GM13976 (cell line): ENCODE measurements around the gene MRGPRX1.
"Not testable (repeated sequence)": the region's sequence is repeated elsewhere in the genome, so short reads cannot be mapped to it uniquely, and the experiment has no call there.

Experiments used
- DNase-seq: peaks from one replicate; pipeline ENCODE4 v3.0.0; 2012; ENCODE audit warnings: low spot score
- CTCF ChIP-seq: IDR thresholded peaks from 2 replicates; pipeline ENCODE4 v1.5.1; 2012; ENCODE audit warnings: borderline replicate concordance, mild to moderate bottlenecking; ENCODE audit not compliant: insufficient read depth; ENCODE audit errors: extremely low read depth, missing control alignments, control extremely low read depth
- in situ Hi-C: fragments of 300-500 bp; cut with MboI; formaldehyde crosslinking; loops from one replicate; pipeline ENCODE4 v1.12.0; 2022; ENCODE audit warnings: low sequenced_read_pairs, mixed read lengths, inconsistent platforms; ENCODE audit not compliant: unreplicated experiment

MRGPRX1 gene

GRCh38 chr11:18912883-18913282, 26.3 kb downstream of the MRGPRX1 start:
- in situ Hi-C loops, result no loop called here
- DNase-seq, result no peak
- TF ChIP-seq CTCF, result no peak

GRCh38 chr11:18907391-18907790, 31.8 kb downstream of the MRGPRX1 start:
- in situ Hi-C loops, result no loop called here
- TF ChIP-seq CTCF, result no peak
- DNase-seq, result no peak

- DNase-seq, in situ Hi-C loops: not testable (repeated sequence)
Measured at GRCh38 chr11:18900637-18901036, 38.6 kb downstream of the MRGPRX1 start.

GRCh38 chr11:18900151-18900611, 39.0 kb downstream of the MRGPRX1 start:
- DNase-seq, in situ Hi-C loops: not testable (repeated sequence)

GRCh38 chr11:18891712-18892111, 47.5 kb downstream of the MRGPRX1 start:
- in situ Hi-C loops, DNase-seq: not testable (repeated sequence)

- TF ChIP-seq CTCF, result no peak
- in situ Hi-C loops, result no loop called here
- no peak for DNase-seq
Measured at GRCh38 chr11:18890615-18891014, 48.6 kb downstream of the MRGPRX1 start.
